SK-N-MC (cell line): Measurements from ENCODE around the gene CTNS.

Experiments
- DNase-seq: peaks from one replicate; pipeline ENCODE4 v3.0.0-alpha.2; 2011; ENCODE audit warnings: low read depth, low spot score
- H3K27ac ChIP-seq: fragments of 200-600 bp; sonication (generic); 2 replicates; pipeline ENCODE4 v1.5.1; 2016; ENCODE audit warnings: mixed run types
- H3K36me3 ChIP-seq: fragments of 200-600 bp; sonication (generic); 2 replicates; pipeline ENCODE4 v1.6.1; 2017; ENCODE audit warnings: antibody characterized with exemption, low read length, mixed read lengths; ENCODE audit not compliant: insufficient read depth
- H3K4me3 ChIP-seq: fragments of 200-600 bp; sonication (generic); 2 replicates; pipeline ENCODE4 v1.5.1; 2016
- H3K9ac ChIP-seq: fragments of 200-600 bp; sonication (generic); 2 replicates; pipeline ENCODE4 v1.8.0; 2017; ENCODE audit warnings: mixed run types, mixed read lengths; ENCODE audit not compliant: insufficient read length
- H3K9me3 ChIP-seq: fragments of 200-600 bp; sonication (generic); 2 replicates; pipeline ENCODE4 v1.6.1; 2017; ENCODE audit warnings: low read depth, mild to moderate bottlenecking, antibody characterized with exemption, low read length, moderate library complexity, mixed read lengths
- EZH2 ChIP-seq: fragments of 200-600 bp; sonication (generic); IDR thresholded peaks from one replicate; pipeline ENCODE4 v1.6.1; 2017; ENCODE audit warnings: antibody characterized with exemption
- FOXP2 ChIP-seq: optimal IDR thresholded peaks from 2 replicates; pipeline ENCODE3; 2011; ENCODE audit warnings: mild to moderate bottlenecking, moderate library complexity; ENCODE audit not compliant: insufficient read depth; ENCODE audit errors: extremely low read length, control extremely low read depth
- POLR2AphosphoS5 ChIP-seq: IDR thresholded peaks from 2 replicates; pipeline ENCODE4 v1.6.1; 2012; ENCODE audit warnings: mild to moderate bottlenecking, low read depth, low read length, borderline replicate concordance

The CTNS gene

GRCh38 chr17:3635474-3636153 is 946 bp upstream of the CTNS start:
- Histone ChIP-seq H3K9ac (peak overlapping the region; percentile 90), H3K36me3 (no peaks in the 10 kb centered on the region), H3K27ac (no peak overlapping the region), H3K9me3 (no peaks in the 10 kb centered on the region), H3K4me3 (peak overlapping the region; percentile 97)
- no peak for TF ChIP-seq POLR2AphosphoS5
- no peak for TF ChIP-seq FOXP2
- TF ChIP-seq EZH2: no peak
- DNase-seq: no peak

DNA sequence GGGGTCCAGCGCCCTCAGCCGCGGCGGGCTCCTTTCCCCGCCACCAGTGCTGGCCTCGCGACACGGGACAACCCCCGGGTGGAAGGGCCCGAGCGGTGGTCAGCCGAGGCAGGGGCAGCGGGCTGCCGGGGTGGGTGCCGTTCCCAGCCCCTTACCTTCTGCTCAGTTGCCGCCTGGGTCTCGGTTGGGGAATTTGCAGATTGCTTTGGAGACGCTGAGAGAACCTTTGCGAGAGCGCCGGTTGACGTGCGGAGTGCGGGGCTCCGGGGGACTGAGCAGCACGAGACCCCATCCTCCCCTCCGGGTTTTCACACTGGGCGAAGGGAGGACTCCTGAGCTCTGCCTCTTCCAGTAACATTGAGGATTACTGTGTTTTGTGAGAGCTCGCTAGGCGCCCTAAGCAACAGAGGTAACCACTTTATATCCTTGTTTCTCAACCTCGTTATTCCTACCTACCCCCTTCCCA is 381 bp downstream of the CTNS start:
- H3K9me3 ChIP-seq: no peaks in the 10 kb centered on the region
- no peak for DNase-seq

DNA sequence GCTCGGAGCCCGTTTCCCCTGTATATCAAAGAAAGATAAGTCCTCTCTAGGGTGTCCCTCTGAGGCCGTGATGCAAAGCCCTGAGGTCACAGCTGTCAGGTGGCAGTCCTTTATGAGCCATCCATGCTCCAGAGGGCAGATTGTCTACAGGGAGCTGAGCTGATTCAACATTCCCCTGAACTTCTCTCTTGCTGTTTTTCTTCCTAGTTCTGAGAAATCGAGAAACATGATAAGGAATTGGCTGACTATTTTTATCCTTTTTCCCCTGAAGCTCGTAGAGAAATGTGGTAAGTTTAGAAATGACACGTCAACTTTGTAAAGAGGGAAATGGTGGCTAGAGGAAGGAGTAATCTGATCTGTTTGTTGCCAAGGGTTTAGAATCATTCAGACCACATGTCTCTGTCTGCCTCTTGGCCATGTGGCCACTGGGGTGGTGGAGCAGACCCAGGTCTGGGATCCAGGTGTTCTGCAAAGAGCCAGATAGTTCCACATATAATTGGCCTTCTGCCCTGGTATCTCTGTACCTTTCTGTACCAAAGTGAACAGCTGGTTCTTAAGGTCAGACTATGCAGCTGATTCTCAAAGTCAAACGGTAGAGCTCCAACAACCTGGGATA is 3.5 kb downstream of the CTNS start:
- Histone ChIP-seq H3K9ac (peak overlapping the region; percentile 32), H3K36me3 (no peaks in the 10 kb centered on the region), H3K4me3 (no peak overlapping the region), H3K9me3 (no peaks in the 10 kb centered on the region), H3K27ac (no peak overlapping the region)
- no peak for DNase-seq
- TF ChIP-seq EZH2 (no peak), FOXP2 (no peak), POLR2AphosphoS5 (no peak)

More for the DNA sequence above, 381 bp downstream of the CTNS start:
- peak overlapping the region; percentile 90 for H3K9ac ChIP-seq
- no peaks in the 10 kb centered on the region for H3K36me3 ChIP-seq
- no peak for TF ChIP-seq FOXP2
- no peak for TF ChIP-seq EZH2
- no peak for TF ChIP-seq POLR2AphosphoS5
- H3K27ac ChIP-seq: no peak overlapping the region
- H3K4me3 ChIP-seq: peak overlapping the region; percentile 97

DNA sequence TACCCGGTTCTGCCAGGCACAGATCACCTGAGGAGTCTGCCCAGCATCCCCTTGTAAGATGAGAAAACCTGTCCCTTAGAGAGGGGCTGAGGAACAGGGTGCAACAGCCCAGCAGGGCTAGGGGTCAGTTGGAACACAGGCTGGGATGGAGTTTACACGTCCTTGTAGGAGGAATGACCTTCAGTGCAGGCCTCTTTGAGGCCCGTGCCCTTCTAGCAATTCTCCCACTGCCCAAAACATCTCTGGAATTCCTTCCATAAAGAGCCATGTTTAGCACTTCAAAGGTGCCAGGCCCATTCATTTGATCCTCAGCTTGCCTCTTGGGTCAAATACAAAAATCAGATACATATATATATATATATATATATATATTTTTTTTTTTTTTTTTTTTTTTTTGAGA is 4.5 kb downstream of the CTNS start:
- H3K36me3 ChIP-seq: no peaks in the 10 kb centered on the region
- no peaks in the 10 kb centered on the region for H3K9me3 ChIP-seq
- no peak for TF ChIP-seq EZH2
- no peak for TF ChIP-seq FOXP2
- no peak for TF ChIP-seq POLR2AphosphoS5
- H3K27ac ChIP-seq: no peak overlapping the region
- no peak overlapping the region for H3K4me3 ChIP-seq
- no peak overlapping the region for H3K9ac ChIP-seq
- DNase-seq: no peak

DNA sequence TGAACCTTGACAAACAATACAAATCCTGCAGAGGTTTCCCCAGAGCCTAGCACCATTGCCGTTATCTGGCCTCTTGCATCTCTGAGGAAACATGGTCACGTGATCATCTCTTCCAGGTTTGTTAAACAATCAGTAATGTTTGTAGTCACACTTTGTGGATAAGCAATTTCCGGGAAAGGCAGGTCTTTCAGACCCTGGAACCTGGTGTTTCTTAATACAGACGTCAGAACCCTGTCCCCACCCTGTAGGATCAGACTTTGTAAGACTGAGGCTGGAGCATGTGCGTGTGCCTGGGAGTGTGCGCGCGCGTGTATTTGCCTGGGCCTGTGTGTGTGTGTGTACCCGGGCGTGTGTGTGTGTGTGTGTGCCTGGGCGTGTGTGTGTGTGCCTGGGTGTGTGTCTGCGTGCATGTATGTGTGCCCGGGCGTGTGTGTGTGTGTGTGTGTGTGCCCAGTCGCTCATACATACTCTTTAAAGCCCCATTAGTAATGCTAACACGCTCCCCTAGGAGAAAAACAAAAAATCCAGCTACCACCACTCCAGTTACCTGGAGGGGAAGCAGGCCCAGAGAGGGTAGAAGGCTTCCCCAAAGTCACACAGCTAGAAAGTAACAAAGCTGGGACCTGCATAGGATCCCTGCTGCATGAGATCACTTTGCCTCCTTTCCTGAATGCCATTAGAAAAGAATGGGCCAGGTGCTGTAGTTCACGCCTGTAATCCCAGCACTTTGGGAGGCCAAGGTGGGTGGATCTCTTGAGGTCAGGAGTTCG is 5.3 kb downstream of the CTNS start:
- H3K4me3 ChIP-seq: no peak overlapping the region

GRCh38 chr17:3643889-3644349 is 7.4 kb downstream of the CTNS start:
- no peak overlapping the region for H3K9ac ChIP-seq
- no peaks in the 10 kb centered on the region for H3K9me3 ChIP-seq
- no peaks in the 10 kb centered on the region for H3K36me3 ChIP-seq
- TF ChIP-seq FOXP2 (no peak), EZH2 (no peak), POLR2AphosphoS5 (no peak)
- no peak overlapping the region for H3K4me3 ChIP-seq
- DNase-seq: no peak
- no peak overlapping the region for H3K27ac ChIP-seq

More for the DNA sequence above, 5.3 kb downstream of the CTNS start:
- no peak for TF ChIP-seq FOXP2
- no peak for TF ChIP-seq POLR2AphosphoS5
- no peak for TF ChIP-seq EZH2
- no peak overlapping the region for H3K9ac ChIP-seq
- H3K36me3 ChIP-seq: no peaks in the 10 kb centered on the region
- H3K9me3 ChIP-seq: no peaks in the 10 kb centered on the region
- no peak for DNase-seq
- H3K27ac ChIP-seq: no peak overlapping the region

DNA sequence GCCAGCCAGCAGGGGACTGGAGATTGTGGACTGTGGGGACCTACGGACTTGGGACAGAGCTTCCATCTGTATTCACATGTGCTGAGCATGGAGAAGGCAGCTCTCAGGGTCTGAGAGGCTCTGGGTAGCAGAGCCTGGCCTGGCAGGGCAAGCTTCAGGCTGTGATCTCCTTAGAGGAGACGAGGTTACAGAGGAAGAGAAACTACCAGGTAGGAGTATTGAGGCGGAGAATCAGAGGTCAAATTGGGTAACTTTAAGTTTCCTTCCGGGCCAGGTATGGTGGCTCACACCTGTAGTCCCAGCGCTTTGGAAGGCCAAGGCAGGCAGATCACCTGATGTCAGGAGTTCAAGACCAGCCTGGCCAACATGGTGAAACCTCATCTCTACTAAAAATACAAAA is 8.8 kb downstream of the CTNS start:
- Histone ChIP-seq H3K4me3 (no peak overlapping the region), H3K27ac (no peak overlapping the region), H3K36me3 (no peaks in the 10 kb centered on the region), H3K9me3 (no peaks in the 10 kb centered on the region), H3K9ac (no peak overlapping the region)
- no peak for DNase-seq
- no peak for TF ChIP-seq POLR2AphosphoS5
- TF ChIP-seq FOXP2: no peak
- no peak for TF ChIP-seq EZH2

DNA sequence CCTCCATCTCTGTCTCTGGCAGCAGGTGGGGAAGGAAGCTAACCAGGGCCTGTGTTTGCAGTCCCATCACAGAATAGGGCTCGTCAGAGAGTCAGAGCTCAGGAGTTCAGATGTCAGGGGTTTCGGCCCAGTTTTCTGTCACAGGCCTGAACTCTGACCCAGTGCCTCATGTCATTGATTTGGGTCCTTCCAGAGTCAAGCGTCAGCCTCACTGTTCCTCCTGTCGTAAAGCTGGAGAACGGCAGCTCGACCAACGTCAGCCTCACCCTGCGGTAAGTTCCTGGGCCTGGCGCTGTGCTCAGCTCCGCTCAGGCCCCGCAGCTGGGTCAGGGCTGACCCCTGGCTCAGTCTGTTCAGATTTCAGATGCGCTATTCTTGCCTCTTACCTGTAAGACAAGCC is 10.7 kb downstream of the CTNS start:
- Histone ChIP-seq H3K9ac (no peak overlapping the region), H3K4me3 (no peak overlapping the region), H3K9me3 (no peaks in the 10 kb centered on the region), H3K36me3 (no peaks in the 10 kb centered on the region), H3K27ac (no peak overlapping the region)
- no peak for DNase-seq
- TF ChIP-seq POLR2AphosphoS5: no peak
- no peak for TF ChIP-seq FOXP2
- no peak for TF ChIP-seq EZH2
